Coronary artery (tissue), 2 donors: ENCODE measurements around the gene NUDT15.

Experiments
- DNase-seq: peaks from one replicate; pipeline ENCODE4 v3.0.0-alpha.2; 2017; ENCODE audit warnings: low spot score
- H3K27ac ChIP-seq, 2 donors: fragments of 200-600 bp; sonication (generic); one replicate each; pipeline ENCODE4 v1.5.1; 2016 to 2019
- H3K4me3 ChIP-seq: fragments of 200-600 bp; sonication (generic); 2 replicates; pipeline ENCODE4 v1.5.1; 2016; ENCODE audit warnings: mild to moderate bottlenecking, moderate library complexity
- CTCF ChIP-seq: fragments of 200-600 bp; sonication (generic); IDR thresholded peaks from one replicate; pipeline ENCODE4 v1.5.1; 2019; ENCODE audit warnings: antibody characterized with exemption

Gene NUDT15

GRCh38 chr13:48096670-48097069 is 59.1 kb downstream of the NUDT15 start:
- Histone ChIP-seq H3K4me3 (no peak overlapping the region), H3K27ac (no peak overlapping the region)
- no peak for DNase-seq
- TF ChIP-seq CTCF = no peak
